Epithelial cell of proximal tubule (primary cell): Measurements from ENCODE around the gene CCDC73. TPM values are rescaled to one million over a fixed set of nuclear protein-coding genes. Genes with fewer than 3 reads are reported as not detected.
"Not testable (repeated sequence)": the region's sequence is repeated elsewhere in the genome, so short reads cannot be mapped to it uniquely, and the experiment has no call there.

Experiments used
- DNase-seq: peaks from one replicate; pipeline ENCODE4 v3.0.0-alpha.2; 2011; ENCODE audit warnings: low read depth
- H3K4me3 ChIP-seq: 2 replicates; pipeline ENCODE4 v1.5.1; 2011; ENCODE audit warnings: low read depth, mild to moderate bottlenecking, low read length
- CTCF ChIP-seq: conservative IDR thresholded peaks from 2 replicates; pipeline ENCODE4 v1.5.1; 2012; ENCODE audit warnings: low read depth, mild to moderate bottlenecking, low read length
- total RNA-seq: library from RNA; depleted of rRNA; stranded (reverse); fragments of >200 nt; gene quantifications from 2 replicates; pipeline ENCODE4 v1.2.3, GENCODE V29; 2015

CCDC73 gene
- total RNA-seq, 1 donor from 2014 or later: not detected

- peak overlapping the region; percentile 71 for H3K4me3 ChIP-seq
- no peak for TF ChIP-seq CTCF
- peak; percentile 52 for DNase-seq
Observed at GRCh38 chr11:32831221-32831620, 36.8 kb upstream of the CCDC73 start.

- DNase-seq: no peak
- no peak for TF ChIP-seq CTCF
- peak overlapping the region; percentile 71 for H3K4me3 ChIP-seq
Observed at GRCh38 chr11:32830796-32831195, 36.3 kb upstream of the CCDC73 start.

GRCh38 chr11:32830413-32830738 lies 35.9 kb upstream of the CCDC73 start:
- no peak for TF ChIP-seq CTCF
- peak overlapping the region; percentile 71 for H3K4me3 ChIP-seq
- peak; percentile 69 for DNase-seq

GRCh38 chr11:32829680-32830412 lies 35.4 kb upstream of the CCDC73 start, which contains the start of gene PRRG4:
Gene PRRG4 (plus strand): TSS chr11:32829927. CDS start chr11:32830530, 603 bp downstream.
- DNase-seq: no peak
- TF ChIP-seq CTCF: no peak

GRCh38 chr11:32829157-32829679 lies 34.8 kb upstream of the CCDC73 start:
- no peak for DNase-seq
- no peak for TF ChIP-seq CTCF
- H3K4me3 ChIP-seq: peak overlapping the region; percentile 71

More at GRCh38 chr11:32829680-32830412, 35.4 kb upstream of the CCDC73 start, which contains the start of gene PRRG4:
- H3K4me3 ChIP-seq: peak within 1 kb of the TSS; percentile 71

- H3K4me3 ChIP-seq: no peak overlapping the region
- TF ChIP-seq CTCF: no peak
- no peak for DNase-seq
Observed at GRCh38 chr11:32827276-32827675, 32.8 kb upstream of the CCDC73 start.

- TF ChIP-seq CTCF: no peak
- no peak overlapping the region for H3K4me3 ChIP-seq
- no peak for DNase-seq
Observed at GRCh38 chr11:32826113-32826512, 31.7 kb upstream of the CCDC73 start.

- DNase-seq, H3K4me3 ChIP-seq: not testable (repeated sequence)
Observed at GRCh38 chr11:32823617-32824016, 29.2 kb upstream of the CCDC73 start.
